MCF 10A (cell line): ENCODE data around the gene RHEBL1. TPM values are rescaled to one million over a fixed set of nuclear protein-coding genes. Genes with fewer than 3 reads are reported as not detected.

Experiments used
- BruUV-seq: library from RNA; stranded (reverse); fragments of 400-500 nt; replicated peaks from 2 replicates; lab custom pipeline; 2021; lab: Mats Ljungman, UMichigan
- CTCF ChIA-PET: fragments of 300-600 bp; sonication (Branson Sonifier 250); formaldehyde crosslinking; extraction: SDS; loops from one replicate; lab custom pipeline; 2021; ENCODE audit warnings: antibody characterized with exemption, inconsistent platforms; lab: Yijun Ruan, JAX
- POLR2A ChIA-PET: fragments of 300-600, 350-650 bp; sonication (Branson Sonifier 250); formaldehyde crosslinking; extraction: SDS; loops from one replicate; lab custom pipeline; 2020; ENCODE audit warnings: antibody characterized with exemption, inconsistent platforms; lab: Yijun Ruan, JAX
- DNase-seq: peaks from one replicate; pipeline ENCODE4 v3.0.0-alpha.2; 2018; ENCODE audit not compliant: unreplicated experiment
- H3K27ac Mint-ChIP-seq: one replicate; pipeline ENCODE4 v1.8.0; 2022; ENCODE audit warnings: mild to moderate bottlenecking, low read depth, mixed read lengths; ENCODE audit not compliant: unreplicated experiment
- H3K27me3 Mint-ChIP-seq: one replicate; pipeline ENCODE4 v1.8.0; 2022; ENCODE audit warnings: mixed read lengths; ENCODE audit not compliant: insufficient read depth, unreplicated experiment
- H3K36me3 Mint-ChIP-seq: one replicate; pipeline ENCODE4 v1.8.0; 2022; ENCODE audit warnings: mild to moderate bottlenecking, moderate library complexity, mixed read lengths; ENCODE audit not compliant: insufficient read depth, unreplicated experiment
- H3K4me1 Mint-ChIP-seq: one replicate; pipeline ENCODE4 v1.8.0; 2022; ENCODE audit warnings: mixed read lengths; ENCODE audit not compliant: insufficient read depth, unreplicated experiment
- H3K4me3 Mint-ChIP-seq: one replicate; pipeline ENCODE4 v1.8.0; 2022; ENCODE audit warnings: mild to moderate bottlenecking, moderate library complexity, mixed read lengths; ENCODE audit not compliant: unreplicated experiment
- H3K9me3 Mint-ChIP-seq: one replicate; pipeline ENCODE4 v1.8.0; 2022; ENCODE audit warnings: mixed read lengths; ENCODE audit not compliant: unreplicated experiment
- CTCF ChIP-seq: fragments of 200-600 bp; IDR thresholded peaks from one replicate; pipeline ENCODE4 v1.8.0; 2022; ENCODE audit warnings: antibody characterized with exemption, mild to moderate bottlenecking; ENCODE audit not compliant: unreplicated experiment
- intact Hi-C: fragments of 100-400 bp; cut with micrococcal nuclease; formaldehyde crosslinking; loops from 2 replicates; pipeline ENCODE4 v1.14.1; 2022
- total RNA-seq: library from RNA; stranded (reverse); gene quantifications from 2 replicates; pipeline ENCODE4 v1.2.3, GENCODE V29; 2022

The RHEBL1 gene
- total RNA-seq, 1 experiment from 2014 or later, result 0.35 TPM

- no TSS peak for BruUV-seq
- Mint-ChIP-seq H3K9me3 (no peaks in the 10 kb centered on the region), H3K27me3 (no peaks in the 10 kb centered on the region), H3K27ac (no peak overlapping the region), H3K4me3 (no peak overlapping the region), H3K4me1 (peaks cover 5% of the 10 kb centered on the region), H3K36me3 (peaks cover 28% of the 10 kb centered on the region)
- no peak for TF ChIP-seq CTCF
- intact Hi-C loops, result no loop called here
- CTCF ChIA-PET, result interaction anchor here (0.7 to 1.7 kb wide), 6 partner anchors 9 to 57 kb away, joined by 3 to 5 read pairs (median 3); no protein-coding TSS in a partner anchor
- POLR2A ChIA-PET, result interaction anchor here (1.3 to 4.8 kb wide), 5 partner anchors 15 to 36 kb away, joined by 4 to 24 read pairs (median 6); partner anchors contain the start of genes LMBR1L and TUBA1B
- DNase-seq, result no peak
Measured at GRCh38 chr12:49094975-49095365, 25.2 kb upstream of the RHEBL1 start.

DNA sequence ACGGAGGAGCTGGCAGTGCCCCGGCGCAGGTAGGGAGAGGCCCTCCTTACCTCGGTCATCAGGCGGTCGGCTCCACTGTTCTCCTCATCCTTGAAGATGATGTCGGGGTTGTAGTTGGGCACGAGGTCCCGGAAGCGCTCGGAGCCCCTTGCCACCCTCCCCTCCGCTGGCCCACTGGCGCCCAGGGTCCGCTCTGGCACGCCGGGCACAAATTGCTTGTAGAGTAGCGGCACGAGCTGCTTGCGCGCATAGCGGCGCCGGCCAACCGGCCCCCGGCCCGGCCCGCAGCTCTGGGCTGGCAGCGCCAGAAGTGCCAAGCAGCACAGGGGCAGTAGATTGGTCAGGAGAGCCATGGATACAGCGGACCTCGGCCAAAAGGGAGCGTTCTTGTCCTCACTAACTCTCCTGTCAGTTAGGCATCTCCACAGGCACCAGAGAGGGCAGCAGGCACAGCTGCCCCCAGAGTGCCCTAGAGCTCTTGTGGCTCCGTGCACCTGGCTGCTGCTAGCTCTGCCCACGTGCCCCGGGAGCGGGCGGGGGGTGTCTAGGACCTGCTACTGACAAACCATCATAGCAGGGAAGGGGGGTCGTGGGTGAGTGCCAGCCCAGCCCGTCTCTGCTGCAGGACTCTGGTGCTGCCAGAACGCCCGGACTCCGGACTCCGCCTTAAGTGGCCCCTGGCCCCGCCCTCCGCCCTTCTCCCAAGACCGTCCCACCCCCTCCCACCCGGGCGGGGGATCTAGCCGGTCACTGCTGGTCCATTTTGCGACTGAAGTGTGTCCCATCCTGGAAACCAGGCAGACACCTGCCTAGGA is 24.6 kb upstream of the RHEBL1 start, which contains the start of gene DHH:
DHH (minus strand) TSS at position 642 of the 815 bp plus-strand sequence; CDS start at position 353, 289 bp downstream.
- H3K27ac Mint-ChIP-seq, result no peak within 1 kb of the TSS
- no peak within 1 kb of the TSS for H3K4me3 Mint-ChIP-seq
- CTCF ChIA-PET, result interaction anchor here (0.7 to 1.7 kb wide), 9 partner anchors 8 to 198 kb away, joined by 3 to 5 read pairs (median 3); no protein-coding TSS in a partner anchor

GRCh38 chr12:49093792-49094159 is 24.0 kb upstream of the RHEBL1 start:
- intact Hi-C loops, result no loop called here
- Mint-ChIP-seq H3K27ac (no peak overlapping the region), H3K4me1 (peaks cover 5% of the 10 kb centered on the region), H3K4me3 (no peak overlapping the region), H3K9me3 (no peaks in the 10 kb centered on the region), H3K27me3 (no peaks in the 10 kb centered on the region), H3K36me3 (peaks cover 21% of the 10 kb centered on the region)
- no peak for TF ChIP-seq CTCF
- ChIA-PET POLR2A (interaction anchor here (1.7 to 4.8 kb wide), 3 partner anchors 16 to 36 kb away, joined by 4 to 24 read pairs (median 12); partner anchors contain the start of genes LMBR1L and TUBA1B), CTCF (interaction anchor here (0.7 to 1.7 kb wide), 6 partner anchors 9 to 199 kb away, joined by 3 to 11 read pairs (median 5); no protein-coding TSS in a partner anchor)
- no TSS peak for BruUV-seq
- no peak for DNase-seq

More for the DNA sequence above, 24.6 kb upstream of the RHEBL1 start, which contains the start of gene DHH:
- TF ChIP-seq CTCF, result no peak
- intact Hi-C loops, result no loop called here
- POLR2A ChIA-PET, result interaction anchor here (0.7 to 4.8 kb wide), 5 partner anchors 15 to 79 kb away, joined by 3 to 24 read pairs (median 6); partner anchors contain the start of genes LMBR1L and TUBA1B
- no peak for DNase-seq
- no TSS peak for BruUV-seq
- Mint-ChIP-seq H3K4me1 (peaks cover 5% of the 10 kb centered on the region), H3K36me3 (peaks cover 24% of the 10 kb centered on the region), H3K27me3 (no peaks in the 10 kb centered on the region), H3K9me3 (no peaks in the 10 kb centered on the region)
